K562 (cell line): ENCODE data around the gene NR2F6. TPM values are rescaled to one million over a fixed set of nuclear protein-coding genes. Genes with fewer than 3 reads are reported as not detected.

ENCODE experiments used
- CBFA2T3 ChIP-seq: fragments of 450-650 bp; IDR thresholded peaks from 2 replicates; pipeline ENCODE4 v1.6.1; 2017
- CBFB ChIP-seq: sonication (generic); formaldehyde crosslinking; IDR thresholded peaks from 2 replicates; pipeline ENCODE4 v1.4.0; 2020; ENCODE audit warnings: mild to moderate bottlenecking, missing genetic modification reagents
- NEUROD1 ChIP-seq: fragments of 150-350 bp; IDR thresholded peaks from 2 replicates; pipeline ENCODE4 v1.6.1; 2014; ENCODE audit warnings: borderline replicate concordance, low read length, low read depth; ENCODE audit not compliant: partially characterized antibody
- PCBP1 ChIP-seq: fragments of 200-400 bp; formaldehyde crosslinking; IDR thresholded peaks from 2 replicates; pipeline ENCODE4 v1.6.1; 2018; ENCODE audit warnings: mild to moderate bottlenecking, low read depth, low read length; ENCODE audit not compliant: poor library complexity, severe bottlenecking
- RNF2 ChIP-seq: sonication (generic); IDR thresholded peaks from 2 replicates; pipeline ENCODE4 v1.6.1; 2016
- SAP30 ChIP-seq: fragments of 200-600 bp; sonication (generic); IDR thresholded peaks from 2 replicates; pipeline ENCODE4 v1.6.1; 2012; ENCODE audit warnings: borderline replicate concordance, low read depth, mild to moderate bottlenecking, moderate library complexity, low read length, control low read depth, inconsistent platforms; ENCODE audit not compliant: insufficient read depth, poor library complexity, severe bottlenecking
- ZFX ChIP-seq: sonication (generic); formaldehyde crosslinking; IDR thresholded peaks from 2 replicates; pipeline ENCODE4 v1.8.0; 2022; ENCODE audit warnings: mild to moderate bottlenecking, missing genetic modification reagents, moderate library complexity
- ZNF146 ChIP-seq: IDR thresholded peaks from one replicate; pipeline ENCODE4 v1.6.1; 2018; ENCODE audit warnings: missing compliant biosample characterization; ENCODE audit not compliant: unreplicated experiment
- ZNF174 ChIP-seq: fragments of 250-450 bp; sonication (Bioruptor Pico); IDR thresholded peaks from 2 replicates; pipeline ENCODE4 v1.4.0; 2020; ENCODE audit warnings: mild to moderate bottlenecking
- ZNF551 ChIP-seq: fragments of 250-450 bp; sonication (Bioruptor Pico); IDR thresholded peaks from 2 replicates; pipeline ENCODE4 v1.5.0; 2021; ENCODE audit warnings: mild to moderate bottlenecking, moderate library complexity
- ZSCAN29 ChIP-seq: fragments of 450-650 bp; IDR thresholded peaks from 2 replicates; pipeline ENCODE4 v1.6.1; 2017
- polyA plus RNA-seq, 8 experiments: library from polyadenylated mRNA; depleted of rRNA in 4 of 8; stranded (reverse) in 5 of 8; unstranded in 3 of 8; fragments of >200 nt; fragmentation: Nextera tagmentation in 2 of 8; fragmentation: Illumina TruSeq in 1 of 8; extraction: Ambion mirVana in 2 of 8; extraction: Trizol in 1 of 8; gene quantifications; 2 replicates each; pipeline versions ENCODE4 v1.2.1 to v1.2.3, GENCODE V29; 2011 to 2014; ENCODE audit warnings: inconsistent platforms in 1 of 8, missing spikeins in 1 of 8
- total RNA-seq, 7 experiments: library from RNA; depleted of rRNA in 6 of 7; stranded (reverse); fragments of >200 nt in 6 of 7; fragmentation: Illumina TruSeq in 2 of 7; extraction: Trizol in 2 of 7; gene quantifications; 2 replicates each; pipeline versions ENCODE4 v1.2.1 to v1.2.3, GENCODE V29; 2011 to 2021; ENCODE audit warnings: low replicate concordance in 1 of 7
- TF ChIP-seq, protein P1 (sequence below): fragments of 450-650 bp; IDR thresholded peaks from 2 replicates; pipeline ENCODE4 v1.6.1; 2016; ENCODE audit warnings: mild to moderate bottlenecking, moderate library complexity
- TF ChIP-seq, protein P2 (sequence below): sonication (generic); formaldehyde crosslinking; IDR thresholded peaks from 2 replicates; pipeline ENCODE4 v1.8.1; 2022; ENCODE audit warnings: missing genetic modification reagents

NR2F6 gene
- total and polyA plus RNA-seq, 9 of the 15 experiments (the other 6 are each of a cell fraction or from before 2014, with no cell fraction given), result 0.76 to 97.5 (median 18.8) TPM

DNA sequence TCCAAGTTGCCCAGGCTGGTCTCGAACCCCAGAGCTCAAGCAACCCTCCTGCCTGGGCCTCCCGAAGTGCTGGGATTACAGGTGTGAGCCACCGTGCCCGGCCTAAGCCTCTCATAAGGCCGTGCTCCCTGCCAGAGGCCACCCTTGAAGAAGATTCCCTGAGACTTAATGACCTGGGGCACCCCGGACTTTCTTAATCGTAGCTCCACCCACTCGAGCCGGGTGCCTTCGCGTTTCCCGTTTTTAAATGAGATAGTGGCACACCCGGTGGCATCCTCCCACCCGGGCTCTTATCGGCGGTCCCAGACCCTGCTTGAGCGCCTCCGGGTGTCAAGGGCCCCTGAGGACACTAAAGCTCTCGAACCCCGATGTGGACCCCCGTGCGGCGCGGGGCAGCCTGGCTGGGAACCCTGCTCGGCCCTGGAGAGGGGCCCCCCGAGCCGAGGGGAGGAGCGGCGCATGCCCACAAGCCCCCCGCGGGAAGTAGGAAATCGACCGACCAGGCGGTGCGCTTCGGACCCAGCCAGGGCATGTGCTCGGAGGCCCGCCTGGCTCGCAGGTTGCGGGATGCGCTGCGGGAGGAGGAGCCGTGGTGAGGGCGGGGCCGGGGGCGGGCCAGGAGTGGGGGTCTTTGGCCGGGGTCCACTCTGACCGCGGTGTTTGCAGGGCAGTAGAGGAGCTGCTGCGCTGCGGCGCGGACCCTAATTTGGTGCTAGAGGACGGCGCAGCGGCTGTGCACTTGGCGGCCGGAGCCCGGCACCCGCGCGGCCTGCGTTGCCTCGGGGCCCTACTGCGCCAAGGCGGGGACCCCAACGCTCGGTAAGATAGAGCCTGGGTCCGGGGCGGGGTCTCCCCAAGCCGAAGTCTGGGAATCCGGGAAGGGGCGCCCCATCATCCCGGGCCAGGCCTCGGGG, 35.9 kb upstream of the NR2F6 start, which contains the start of gene ANKLE1 (continued):
- TF ChIP-seq, protein P1, sequence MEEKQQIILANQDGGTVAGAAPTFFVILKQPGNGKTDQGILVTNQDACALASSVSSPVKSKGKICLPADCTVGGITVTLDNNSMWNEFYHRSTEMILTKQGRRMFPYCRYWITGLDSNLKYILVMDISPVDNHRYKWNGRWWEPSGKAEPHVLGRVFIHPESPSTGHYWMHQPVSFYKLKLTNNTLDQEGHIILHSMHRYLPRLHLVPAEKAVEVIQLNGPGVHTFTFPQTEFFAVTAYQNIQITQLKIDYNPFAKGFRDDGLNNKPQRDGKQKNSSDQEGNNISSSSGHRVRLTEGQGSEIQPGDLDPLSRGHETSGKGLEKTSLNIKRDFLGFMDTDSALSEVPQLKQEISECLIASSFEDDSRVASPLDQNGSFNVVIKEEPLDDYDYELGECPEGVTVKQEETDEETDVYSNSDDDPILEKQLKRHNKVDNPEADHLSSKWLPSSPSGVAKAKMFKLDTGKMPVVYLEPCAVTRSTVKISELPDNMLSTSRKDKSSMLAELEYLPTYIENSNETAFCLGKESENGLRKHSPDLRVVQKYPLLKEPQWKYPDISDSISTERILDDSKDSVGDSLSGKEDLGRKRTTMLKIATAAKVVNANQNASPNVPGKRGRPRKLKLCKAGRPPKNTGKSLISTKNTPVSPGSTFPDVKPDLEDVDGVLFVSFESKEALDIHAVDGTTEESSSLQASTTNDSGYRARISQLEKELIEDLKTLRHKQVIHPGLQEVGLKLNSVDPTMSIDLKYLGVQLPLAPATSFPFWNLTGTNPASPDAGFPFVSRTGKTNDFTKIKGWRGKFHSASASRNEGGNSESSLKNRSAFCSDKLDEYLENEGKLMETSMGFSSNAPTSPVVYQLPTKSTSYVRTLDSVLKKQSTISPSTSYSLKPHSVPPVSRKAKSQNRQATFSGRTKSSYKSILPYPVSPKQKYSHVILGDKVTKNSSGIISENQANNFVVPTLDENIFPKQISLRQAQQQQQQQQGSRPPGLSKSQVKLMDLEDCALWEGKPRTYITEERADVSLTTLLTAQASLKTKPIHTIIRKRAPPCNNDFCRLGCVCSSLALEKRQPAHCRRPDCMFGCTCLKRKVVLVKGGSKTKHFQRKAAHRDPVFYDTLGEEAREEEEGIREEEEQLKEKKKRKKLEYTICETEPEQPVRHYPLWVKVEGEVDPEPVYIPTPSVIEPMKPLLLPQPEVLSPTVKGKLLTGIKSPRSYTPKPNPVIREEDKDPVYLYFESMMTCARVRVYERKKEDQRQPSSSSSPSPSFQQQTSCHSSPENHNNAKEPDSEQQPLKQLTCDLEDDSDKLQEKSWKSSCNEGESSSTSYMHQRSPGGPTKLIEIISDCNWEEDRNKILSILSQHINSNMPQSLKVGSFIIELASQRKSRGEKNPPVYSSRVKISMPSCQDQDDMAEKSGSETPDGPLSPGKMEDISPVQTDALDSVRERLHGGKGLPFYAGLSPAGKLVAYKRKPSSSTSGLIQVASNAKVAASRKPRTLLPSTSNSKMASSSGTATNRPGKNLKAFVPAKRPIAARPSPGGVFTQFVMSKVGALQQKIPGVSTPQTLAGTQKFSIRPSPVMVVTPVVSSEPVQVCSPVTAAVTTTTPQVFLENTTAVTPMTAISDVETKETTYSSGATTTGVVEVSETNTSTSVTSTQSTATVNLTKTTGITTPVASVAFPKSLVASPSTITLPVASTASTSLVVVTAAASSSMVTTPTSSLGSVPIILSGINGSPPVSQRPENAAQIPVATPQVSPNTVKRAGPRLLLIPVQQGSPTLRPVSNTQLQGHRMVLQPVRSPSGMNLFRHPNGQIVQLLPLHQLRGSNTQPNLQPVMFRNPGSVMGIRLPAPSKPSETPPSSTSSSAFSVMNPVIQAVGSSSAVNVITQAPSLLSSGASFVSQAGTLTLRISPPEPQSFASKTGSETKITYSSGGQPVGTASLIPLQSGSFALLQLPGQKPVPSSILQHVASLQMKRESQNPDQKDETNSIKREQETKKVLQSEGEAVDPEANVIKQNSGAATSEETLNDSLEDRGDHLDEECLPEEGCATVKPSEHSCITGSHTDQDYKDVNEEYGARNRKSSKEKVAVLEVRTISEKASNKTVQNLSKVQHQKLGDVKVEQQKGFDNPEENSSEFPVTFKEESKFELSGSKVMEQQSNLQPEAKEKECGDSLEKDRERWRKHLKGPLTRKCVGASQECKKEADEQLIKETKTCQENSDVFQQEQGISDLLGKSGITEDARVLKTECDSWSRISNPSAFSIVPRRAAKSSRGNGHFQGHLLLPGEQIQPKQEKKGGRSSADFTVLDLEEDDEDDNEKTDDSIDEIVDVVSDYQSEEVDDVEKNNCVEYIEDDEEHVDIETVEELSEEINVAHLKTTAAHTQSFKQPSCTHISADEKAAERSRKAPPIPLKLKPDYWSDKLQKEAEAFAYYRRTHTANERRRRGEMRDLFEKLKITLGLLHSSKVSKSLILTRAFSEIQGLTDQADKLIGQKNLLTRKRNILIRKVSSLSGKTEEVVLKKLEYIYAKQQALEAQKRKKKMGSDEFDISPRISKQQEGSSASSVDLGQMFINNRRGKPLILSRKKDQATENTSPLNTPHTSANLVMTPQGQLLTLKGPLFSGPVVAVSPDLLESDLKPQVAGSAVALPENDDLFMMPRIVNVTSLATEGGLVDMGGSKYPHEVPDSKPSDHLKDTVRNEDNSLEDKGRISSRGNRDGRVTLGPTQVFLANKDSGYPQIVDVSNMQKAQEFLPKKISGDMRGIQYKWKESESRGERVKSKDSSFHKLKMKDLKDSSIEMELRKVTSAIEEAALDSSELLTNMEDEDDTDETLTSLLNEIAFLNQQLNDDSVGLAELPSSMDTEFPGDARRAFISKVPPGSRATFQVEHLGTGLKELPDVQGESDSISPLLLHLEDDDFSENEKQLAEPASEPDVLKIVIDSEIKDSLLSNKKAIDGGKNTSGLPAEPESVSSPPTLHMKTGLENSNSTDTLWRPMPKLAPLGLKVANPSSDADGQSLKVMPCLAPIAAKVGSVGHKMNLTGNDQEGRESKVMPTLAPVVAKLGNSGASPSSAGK, result peak; percentile 94
- no peak for TF ChIP-seq ZNF146 (CRISPR knock-in tag)
- no peak for TF ChIP-seq ZSCAN29
- no peak for TF ChIP-seq PCBP1
- TF ChIP-seq ZNF174 (CRISPR knock-in tag), result no peak
- TF ChIP-seq ZFX (CRISPR knock-in tag), result peak; percentile 27
- no peak for TF ChIP-seq ZNF551 (CRISPR knock-in tag)
- TF ChIP-seq NEUROD1, result no peak
- TF ChIP-seq RNF2, result no peak
- TF ChIP-seq CBFB (CRISPR knock-in tag), result no peak
- TF ChIP-seq CBFA2T3, result peak; percentile 71
- TF ChIP-seq, protein P2, sequence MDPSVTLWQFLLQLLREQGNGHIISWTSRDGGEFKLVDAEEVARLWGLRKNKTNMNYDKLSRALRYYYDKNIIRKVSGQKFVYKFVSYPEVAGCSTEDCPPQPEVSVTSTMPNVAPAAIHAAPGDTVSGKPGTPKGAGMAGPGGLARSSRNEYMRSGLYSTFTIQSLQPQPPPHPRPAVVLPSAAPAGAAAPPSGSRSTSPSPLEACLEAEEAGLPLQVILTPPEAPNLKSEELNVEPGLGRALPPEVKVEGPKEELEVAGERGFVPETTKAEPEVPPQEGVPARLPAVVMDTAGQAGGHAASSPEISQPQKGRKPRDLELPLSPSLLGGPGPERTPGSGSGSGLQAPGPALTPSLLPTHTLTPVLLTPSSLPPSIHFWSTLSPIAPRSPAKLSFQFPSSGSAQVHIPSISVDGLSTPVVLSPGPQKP (CRISPR knock-in tag), result no peak
- no peak for TF ChIP-seq SAP30
